H1 (cell line): ENCODE measurements around the gene GBE1. TPM values are rescaled to one million over a fixed set of nuclear protein-coding genes. Genes with fewer than 3 reads are reported as not detected.

Experiments used
- BRCA1 ChIP-seq: IDR thresholded peaks from 2 replicates; pipeline ENCODE4 v1.6.1; 2012; ENCODE audit warnings: low read depth, low read length, improper control_type of control experiment
- CREB1 ChIP-seq: IDR thresholded peaks from 2 replicates; pipeline ENCODE4 v1.6.1; 2012; ENCODE audit warnings: inconsistent platforms
- FOSL1 ChIP-seq: IDR thresholded peaks from 2 replicates; pipeline ENCODE4 v1.6.1; 2011; ENCODE audit warnings: mild to moderate bottlenecking, low read depth, low read length, moderate library complexity; ENCODE audit not compliant: insufficient read depth
- POLR2A ChIP-seq, 2 experiments: IDR thresholded peaks; 1 replicate in 1 of 2; 2 replicates in 1 of 2; pipeline ENCODE4 v1.6.1; 2011; ENCODE audit warnings: low read depth in 2 of 2, low read length in 2 of 2, mild to moderate bottlenecking in 2 of 2; ENCODE audit errors: control extremely low read depth in 1 of 2
- RAD21 ChIP-seq, 2 experiments: IDR thresholded peaks in 1 of 2; conservative IDR thresholded peaks in 1 of 2; 2 replicates each; pipeline ENCODE4 v1.6.1; 2011; ENCODE audit warnings: low read depth in 2 of 2, low read length in 2 of 2, improper control_type of control experiment in 1 of 2, inconsistent platforms in 1 of 2, mild to moderate bottlenecking in 1 of 2, moderate library complexity in 1 of 2
- RXRA ChIP-seq: IDR thresholded peaks from 2 replicates; pipeline ENCODE4 v1.6.1; 2011; ENCODE audit warnings: low read depth, mild to moderate bottlenecking, low read length, moderate library complexity; ENCODE audit not compliant: insufficient read depth
- SUZ12 ChIP-seq: fragments of 200-600 bp; sonication (generic); IDR thresholded peaks from 2 replicates; pipeline ENCODE4 v1.6.1; 2012; ENCODE audit warnings: mild to moderate bottlenecking, inconsistent platforms, low read length, moderate library complexity, mixed read lengths
- polyA plus RNA-seq, 7 experiments: library from polyadenylated mRNA; depleted of rRNA in 3 of 7; stranded (reverse) in 5 of 7; unstranded in 2 of 7; fragments of >200 nt in 5 of 7; fragments of 200-250 nt in 2 of 7; gene quantifications; 1 replicate in 5 of 7; 2 replicates in 1 of 7; 4 replicates in 1 of 7; pipeline versions ENCODE4 v1.2.1 to v1.2.3, GENCODE V29; 2011 to 2013; ENCODE audit warnings: missing spikeins in 2 of 7, mixed read lengths in 2 of 7
- total RNA-seq: library from RNA; stranded (reverse); fragmentation: NEBNext Ultra II Directional; extraction: Animal tissue kit (Norgen Biotek cat#: 25700); gene quantifications from 2 replicates; pipeline ENCODE4 v1.2.1, GENCODE V29; 2021

The GBE1 gene
- total and polyA plus RNA-seq, 2 of the 8 experiments (the other 6 are each of a cell fraction or from before 2014, with no cell fraction given) = 3.3 to 7.3 TPM

- TF ChIP-seq RAD21 (IDR thresholded peaks at IDR 0.05 in 1 of 2, conservative IDR thresholded peaks at IDR 0.05 in 1 of 2; ENCODE audit: low read depth in 2 of 2, low read length in 2 of 2) (no peak), FOSL1 (no peak), RXRA (no peak), SUZ12 (no peak), CREB1 (no peak), POLR2A (IDR thresholded peaks at IDR 0.05; ENCODE audit: control extremely low read depth in 1 of 2, low read depth in 2 of 2, low read length in 2 of 2) (no peak), BRCA1 (no peak)
These were observed 207.1 kb downstream of the GBE1 start (continued) for GRCh38 chr3:81554388-81554787.
